GM23338 (cell line): ENCODE measurements around the gene MSL3. TPM values are rescaled to one million over a fixed set of nuclear protein-coding genes. Genes with fewer than 3 reads are reported as not detected.

Experiments used
- ATAC-seq: fragments of 200-7000 bp; cut with Tn5 transposase; 3 replicates; pipeline ENCODE4 v1.9.1; 2020
- DNase-seq: peaks from one replicate; pipeline ENCODE4 v3.0.0-alpha.2; 2015; ENCODE audit warnings: low spot score
- H2AFZ ChIP-seq: fragments of 200-600 bp; sonication (generic); 2 replicates; pipeline ENCODE4 v1.8.0; 2016; ENCODE audit warnings: antibody characterized with exemption, mild to moderate bottlenecking, moderate library complexity
- H3F3A ChIP-seq: fragments of 200-600 bp; sonication (generic); replicated peaks from 2 replicates; pipeline ENCODE4 v1.8.0; 2017; ENCODE audit warnings: antibody characterized with exemption, mixed run types, low read depth
- H3K27ac ChIP-seq: fragments of 200-600 bp; sonication (generic); 2 replicates; pipeline ENCODE4 v1.6.1; 2016; ENCODE audit warnings: low read depth
- H3K27me3 ChIP-seq: fragments of 200-600 bp; sonication (generic); 2 replicates; pipeline ENCODE4 v1.8.0; 2016; ENCODE audit warnings: mild to moderate bottlenecking, mixed run types, moderate library complexity; ENCODE audit not compliant: insufficient read depth
- H3K36me3 ChIP-seq: fragments of 200-600 bp; sonication (generic); 2 replicates; pipeline ENCODE4 v1.8.0; 2016; ENCODE audit warnings: mild to moderate bottlenecking; ENCODE audit not compliant: insufficient read depth
- H3K4me1 ChIP-seq: fragments of 200-600 bp; sonication (generic); 2 replicates; pipeline ENCODE4 v1.8.0; 2016; ENCODE audit warnings: mild to moderate bottlenecking, moderate library complexity; ENCODE audit not compliant: insufficient read depth
- H3K4me2 ChIP-seq: fragments of 200-600 bp; sonication (generic); 2 replicates; pipeline ENCODE4 v1.7.1; 2017; ENCODE audit warnings: mixed run types
- H3K4me3 ChIP-seq: fragments of 200-600 bp; sonication (generic); 2 replicates; pipeline ENCODE4 v1.6.1; 2016; ENCODE audit warnings: mixed run types
- H3K79me2 ChIP-seq: fragments of 200-600 bp; sonication (generic); replicated peaks from 2 replicates; pipeline ENCODE4 v1.8.0; 2017; ENCODE audit warnings: mild to moderate bottlenecking; ENCODE audit not compliant: insufficient read depth
- H3K9me2 ChIP-seq: fragments of 200-600 bp; sonication (generic); 2 replicates; pipeline ENCODE4 v1.8.0; 2017; ENCODE audit not compliant: insufficient read depth
- H4K20me1 ChIP-seq: fragments of 200-600 bp; sonication (generic); replicated peaks from 2 replicates; pipeline ENCODE4 v1.8.0; 2017; ENCODE audit warnings: mild to moderate bottlenecking; ENCODE audit not compliant: insufficient read depth
- H3K27ac Mint-ChIP-seq: 2 replicates; pipeline ENCODE4 v1.8.0; 2020; ENCODE audit warnings: inconsistent platforms, mild to moderate bottlenecking, moderate library complexity, mixed read lengths
- H3K27me3 Mint-ChIP-seq: 3 replicates; pipeline ENCODE4 v1.8.0; 2022; ENCODE audit warnings: low read depth, mild to moderate bottlenecking, moderate library complexity, mixed read lengths, inconsistent platforms; ENCODE audit not compliant: insufficient read depth, poor library complexity
- H3K36me3 Mint-ChIP-seq: 3 replicates; pipeline ENCODE4 v1.8.0; 2021; ENCODE audit warnings: low read depth, mild to moderate bottlenecking, inconsistent platforms, moderate library complexity, mixed read lengths
- H3K4me1 Mint-ChIP-seq: 3 replicates; pipeline ENCODE4 v1.8.0; 2020; ENCODE audit warnings: mild to moderate bottlenecking, inconsistent platforms, mixed read lengths
- H3K4me3 Mint-ChIP-seq: 3 replicates; pipeline ENCODE4 v1.8.0; 2021; ENCODE audit warnings: moderate library complexity, mild to moderate bottlenecking, inconsistent platforms, mixed read lengths
- H3K9me3 Mint-ChIP-seq: 3 replicates; pipeline ENCODE4 v1.8.0; 2020; ENCODE audit warnings: moderate library complexity, mild to moderate bottlenecking, inconsistent platforms, mixed read lengths
- CTCF ChIP-seq, 2 experiments: fragments of 200-600 bp in 1 of 2; sonication (generic) in 1 of 2; conservative IDR thresholded peaks; 2 replicates each; pipeline versions ENCODE4 v1.5.1 to v1.6.1; 2016 to 2017; ENCODE audit warnings: antibody characterized with exemption in 2 of 2, low read depth in 2 of 2, mild to moderate bottlenecking in 2 of 2, moderate library complexity in 1 of 2
- ETS1 ChIP-seq: IDR thresholded peaks from 2 replicates; pipeline ENCODE4 v1.6.1; 2016; ENCODE audit warnings: antibody characterized with exemption
- REST ChIP-seq: IDR thresholded peaks from one replicate; pipeline ENCODE4 v1.6.1; 2018; ENCODE audit warnings: antibody characterized with exemption; ENCODE audit not compliant: unreplicated experiment
- STAT1 ChIP-seq: IDR thresholded peaks from one replicate; pipeline ENCODE4 v1.6.1; 2016; ENCODE audit warnings: antibody characterized with exemption; ENCODE audit not compliant: unreplicated experiment
- ZNF331 ChIP-seq: fragments of 250-450 bp; sonication (Bioruptor Pico); IDR thresholded peaks from 2 replicates; pipeline ENCODE4 v1.5.0; 2020; ENCODE audit warnings: low read depth, mild to moderate bottlenecking, moderate library complexity
- ZNF462 ChIP-seq: fragments of 250-450 bp; sonication (Bioruptor Pico); IDR thresholded peaks from 2 replicates; pipeline ENCODE4 v1.5.0; 2020; ENCODE audit warnings: mild to moderate bottlenecking, moderate library complexity
- polyA plus RNA-seq: library from polyadenylated mRNA; unstranded; fragments of >200 nt; fragmentation: Nextera tagmentation; extraction: Ambion mirVana; gene quantifications from 2 replicates; pipeline ENCODE4 v1.2.1, GENCODE V29; 2016
- total RNA-seq: library from RNA; depleted of rRNA; stranded (reverse); fragments of >200 nt; shearing (Covaris generic); gene quantifications from 2 replicates; pipeline ENCODE4 v1.2.3, GENCODE V29; 2014

The MSL3 gene
- total and polyA plus RNA-seq, 2 experiments from 2014 or later: 13.9 to 18.9 TPM

- no peak overlapping the region for H3K4me3 Mint-ChIP-seq
- no peak for ATAC-seq
- H3K4me1 Mint-ChIP-seq: no peaks in the 10 kb centered on the region
- no peaks in the 10 kb centered on the region for H3K4me1 ChIP-seq
- no peaks in the 10 kb centered on the region for H3K27me3 Mint-ChIP-seq
- no peaks in the 10 kb centered on the region for H3K36me3 ChIP-seq
- H3K9me2 ChIP-seq: no peaks in the 10 kb centered on the region
- H3K4me3 ChIP-seq: no peak overlapping the region
- no peaks in the 10 kb centered on the region for H4K20me1 ChIP-seq
- no peaks in the 10 kb centered on the region for H3K27me3 ChIP-seq
- H3K9me3 Mint-ChIP-seq: no peaks in the 10 kb centered on the region
- no peak overlapping the region for H3K27ac ChIP-seq
- DNase-seq: no peak
- H3K36me3 Mint-ChIP-seq: no peaks in the 10 kb centered on the region
- H3K79me2 ChIP-seq: no peaks in the 10 kb centered on the region
- H3F3A ChIP-seq: no peaks in the 10 kb centered on the region
- TF ChIP-seq CTCF (conservative IDR thresholded peaks at IDR 0.05; ENCODE audit: low read depth in 2 of 2) (no peak), STAT1 (no peak), ZNF331 (CRISPR knock-in tag) (no peak), ZNF462 (CRISPR knock-in tag) (no peak), ETS1 (no peak), REST (no peak)
- H2AFZ ChIP-seq: no peak overlapping the region
- no peak overlapping the region for H3K4me2 ChIP-seq
- H3K27ac Mint-ChIP-seq: no peak overlapping the region
Observed at GRCh38 chrX:11750046-11750445, 8.0 kb upstream of the MSL3 start.
